Adrenal gland (tissue), 5 donors: ENCODE data around the gene TMEM51.
"Not testable (repeated sequence)": the region's sequence is repeated elsewhere in the genome, so short reads cannot be mapped to it uniquely, and the experiment has no call there.

ENCODE experiments used
- POLR2A ChIP-seq, 2 donors: fragments of 450-650 bp; IDR thresholded peaks; one replicate each; pipeline ENCODE4 v1.6.1; 2017; ENCODE audit warnings: antibody characterized with exemption in 2 of 2, mild to moderate bottlenecking in 2 of 2, moderate library complexity in 1 of 2
- TF ChIP-seq, protein P1 (sequence below), 6 experiments: fragments of 450-650 bp in 4 of 6; fragments of 200-600 bp in 2 of 6; sonication (generic) in 1 of 6; IDR thresholded peaks; 1 replicate in 5 of 6; 2 replicates in 1 of 6; pipeline versions ENCODE4 v1.5.1 to v1.8.0; 2016 to 2021; ENCODE audit warnings: antibody characterized with exemption in 6 of 6, mild to moderate bottlenecking in 2 of 6, moderate library complexity in 1 of 6
- donor health status: DM: no; HTN: no; CAD: no.

GRCh38 chr1:15175324-15176094 lies 22.0 kb downstream of the TMEM51 start:
- not testable (repeated sequence) for TF ChIP-seq POLR2A (IDR thresholded peaks at IDR 0.05)
- TF ChIP-seq, protein P1, sequence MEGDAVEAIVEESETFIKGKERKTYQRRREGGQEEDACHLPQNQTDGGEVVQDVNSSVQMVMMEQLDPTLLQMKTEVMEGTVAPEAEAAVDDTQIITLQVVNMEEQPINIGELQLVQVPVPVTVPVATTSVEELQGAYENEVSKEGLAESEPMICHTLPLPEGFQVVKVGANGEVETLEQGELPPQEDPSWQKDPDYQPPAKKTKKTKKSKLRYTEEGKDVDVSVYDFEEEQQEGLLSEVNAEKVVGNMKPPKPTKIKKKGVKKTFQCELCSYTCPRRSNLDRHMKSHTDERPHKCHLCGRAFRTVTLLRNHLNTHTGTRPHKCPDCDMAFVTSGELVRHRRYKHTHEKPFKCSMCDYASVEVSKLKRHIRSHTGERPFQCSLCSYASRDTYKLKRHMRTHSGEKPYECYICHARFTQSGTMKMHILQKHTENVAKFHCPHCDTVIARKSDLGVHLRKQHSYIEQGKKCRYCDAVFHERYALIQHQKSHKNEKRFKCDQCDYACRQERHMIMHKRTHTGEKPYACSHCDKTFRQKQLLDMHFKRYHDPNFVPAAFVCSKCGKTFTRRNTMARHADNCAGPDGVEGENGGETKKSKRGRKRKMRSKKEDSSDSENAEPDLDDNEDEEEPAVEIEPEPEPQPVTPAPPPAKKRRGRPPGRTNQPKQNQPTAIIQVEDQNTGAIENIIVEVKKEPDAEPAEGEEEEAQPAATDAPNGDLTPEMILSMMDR (IDR thresholded peaks at IDR 0.05), result not testable (repeated sequence)
